GM19023 (cell line): ENCODE results near the gene TACR1.
A peak's percentile ranks its signal among the peaks of the same experiment; 100 is the strongest.
"Not testable (repeated sequence)": the region's sequence is repeated elsewhere in the genome, so short reads cannot be mapped to it uniquely, and the experiment has no call there.

Experiments
- ATAC-seq: cut with Tn5 transposase; IDR thresholded peaks from one replicate; pipeline ENCODE4 v1.9.1; 2021; ENCODE audit warnings: mild to moderate bottlenecking, moderate library complexity; ENCODE audit not compliant: unreplicated experiment

Gene TACR1

DNA sequence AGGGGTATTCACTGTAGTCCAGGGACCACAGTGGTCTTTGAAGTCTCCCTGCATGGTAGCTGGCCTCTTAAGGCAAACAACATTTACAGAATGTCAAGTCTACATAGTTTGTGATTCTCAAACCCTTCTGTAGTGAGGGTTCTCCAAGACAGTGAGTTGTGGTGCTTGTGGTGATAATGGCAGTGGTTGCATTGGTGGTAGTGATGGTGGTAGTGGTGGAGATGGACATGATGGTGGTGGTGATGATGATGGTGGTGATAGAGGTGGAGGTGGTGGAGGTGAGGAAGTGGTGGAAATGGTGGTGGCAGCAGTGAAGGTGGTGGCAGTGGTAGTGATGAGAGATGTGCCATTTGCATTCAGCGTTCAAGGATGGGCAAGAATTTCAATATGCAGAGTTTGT, 104.9 kb downstream of the TACR1 start:
- ATAC-seq, result no peak

DNA sequence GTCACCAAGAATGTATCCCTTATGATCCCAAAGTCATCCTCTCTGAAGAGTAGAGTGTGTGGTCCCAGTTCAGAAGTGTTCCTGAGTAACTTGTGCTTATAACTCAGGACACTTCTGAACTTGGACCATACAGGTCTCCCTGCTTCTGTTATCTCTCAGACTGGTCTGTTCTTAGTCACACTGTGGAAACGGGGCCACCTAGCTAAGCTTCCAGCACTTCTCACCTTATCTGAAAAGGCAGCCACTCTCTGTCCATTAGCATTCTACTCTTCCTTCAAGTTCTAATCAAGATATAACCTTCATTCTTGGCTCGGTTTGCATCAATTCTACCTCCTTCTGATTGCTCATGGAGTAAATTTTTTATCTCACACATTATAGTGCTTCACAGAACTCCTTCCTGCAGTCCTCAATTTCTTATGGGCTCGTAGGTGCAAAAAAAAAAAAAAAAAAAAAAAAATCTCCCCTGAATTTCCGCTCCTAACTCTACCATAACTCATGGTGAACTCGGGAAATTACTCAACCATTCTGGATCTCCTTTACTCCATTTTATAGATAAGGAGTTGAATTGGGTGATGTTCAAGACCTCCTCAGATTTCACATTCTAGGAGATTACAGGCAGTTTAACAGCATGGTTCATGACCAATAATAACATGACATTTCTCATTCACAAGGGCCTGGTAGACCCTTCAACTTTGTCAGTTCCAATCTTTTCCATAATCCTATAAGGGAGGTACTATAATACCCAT, 108.4 kb downstream of the TACR1 start:
- no peak for ATAC-seq

DNA sequence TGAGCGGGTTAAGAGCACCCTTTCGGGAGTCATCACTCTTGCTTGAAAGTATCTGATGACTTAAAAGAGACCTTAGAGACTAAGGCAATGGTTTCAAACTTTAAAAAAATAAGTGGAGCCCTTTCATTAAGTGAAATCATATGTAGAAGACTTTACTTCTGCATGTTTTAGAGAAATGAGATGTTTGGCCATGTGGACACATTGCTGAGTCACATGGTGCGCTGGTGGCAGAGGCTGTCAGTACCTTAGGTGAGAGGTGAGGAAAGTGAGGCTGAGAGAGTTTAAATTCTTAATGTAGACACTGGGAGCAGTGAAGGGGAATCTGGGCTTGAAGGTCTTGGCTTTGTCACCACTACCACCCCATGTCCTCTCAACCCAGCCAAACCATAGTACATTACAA, 109.8 kb downstream of the TACR1 start:
- ATAC-seq, result no peak

DNA sequence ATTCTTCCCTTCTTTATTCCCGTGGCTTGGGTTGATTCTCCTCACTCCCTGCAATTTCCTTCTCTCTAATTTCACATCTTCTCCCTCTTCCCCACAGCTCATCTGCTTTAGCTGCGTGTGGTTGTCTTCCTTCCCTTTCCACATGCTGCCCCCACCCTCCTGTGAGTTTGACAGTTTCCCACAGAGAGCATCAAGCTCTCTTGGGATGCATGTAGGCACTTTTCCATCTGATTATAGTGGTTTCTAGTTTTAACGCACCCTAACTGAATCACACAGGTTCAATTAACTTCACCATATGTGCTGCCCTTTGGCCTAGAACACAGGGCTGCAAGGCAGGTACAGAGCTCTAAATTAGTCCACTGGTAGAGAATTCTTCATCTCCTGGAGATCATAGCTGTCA, 110.5 kb downstream of the TACR1 start:
- ATAC-seq, result no peak

DNA sequence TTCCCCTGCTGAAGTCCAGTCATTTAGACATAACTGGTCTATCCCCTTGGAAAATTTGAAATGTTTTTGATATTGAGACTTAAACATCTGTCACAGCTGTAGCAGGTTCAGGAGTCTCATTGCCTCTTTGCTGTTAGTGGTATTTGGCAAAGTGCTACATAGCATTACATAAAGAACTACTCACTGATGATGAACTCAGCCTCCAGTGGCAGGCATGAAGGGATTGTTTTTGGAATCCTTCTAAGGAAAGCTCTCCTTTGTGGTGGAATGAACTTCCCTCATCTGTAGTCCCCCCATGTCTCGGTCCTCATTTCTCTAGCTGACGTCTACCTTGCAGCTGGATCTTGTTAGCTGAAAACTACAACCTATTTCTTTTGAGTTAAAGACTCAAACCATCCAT, 111.6 kb downstream of the TACR1 start:
- no peak for ATAC-seq

DNA sequence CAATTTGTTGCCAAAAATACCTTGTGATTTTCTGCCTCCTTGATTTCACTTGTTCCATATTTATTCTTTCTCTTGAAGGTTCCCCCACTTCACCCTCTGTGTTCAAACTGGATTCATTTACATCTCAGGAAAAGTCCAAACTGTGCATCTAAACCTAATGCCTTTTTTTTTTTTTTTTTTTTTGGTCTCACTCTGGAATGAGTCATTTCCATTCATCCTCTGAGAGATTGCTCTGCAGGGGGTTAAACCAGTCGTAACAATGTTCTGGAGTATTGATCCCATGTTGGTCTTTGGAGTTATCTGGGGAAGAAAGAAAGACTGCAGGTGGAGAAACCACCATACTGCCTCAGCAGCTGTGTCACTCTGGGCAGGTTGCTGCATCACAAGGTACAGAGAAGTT, 119.7 kb downstream of the TACR1 start:
- no peak for ATAC-seq

DNA sequence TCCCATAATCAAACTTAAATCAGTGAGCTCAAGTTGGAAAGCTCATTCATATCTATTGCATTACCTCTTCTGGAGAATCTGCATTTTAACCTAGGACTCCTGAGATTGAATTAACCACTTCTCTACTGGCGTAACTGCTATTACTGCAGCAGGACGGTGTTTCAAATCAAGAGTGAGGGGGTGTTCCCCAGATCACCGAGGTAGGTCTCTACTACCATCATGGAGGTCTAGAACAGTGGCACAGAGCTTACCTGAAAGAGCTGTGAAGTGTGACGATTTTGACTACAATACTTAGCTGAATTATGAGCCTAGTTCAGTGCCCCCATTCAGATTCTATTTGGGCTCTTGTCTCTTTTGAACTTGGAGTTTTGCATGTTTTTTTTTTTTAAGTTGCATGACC, 121.4 kb downstream of the TACR1 start:
- ATAC-seq, result no peak

DNA sequence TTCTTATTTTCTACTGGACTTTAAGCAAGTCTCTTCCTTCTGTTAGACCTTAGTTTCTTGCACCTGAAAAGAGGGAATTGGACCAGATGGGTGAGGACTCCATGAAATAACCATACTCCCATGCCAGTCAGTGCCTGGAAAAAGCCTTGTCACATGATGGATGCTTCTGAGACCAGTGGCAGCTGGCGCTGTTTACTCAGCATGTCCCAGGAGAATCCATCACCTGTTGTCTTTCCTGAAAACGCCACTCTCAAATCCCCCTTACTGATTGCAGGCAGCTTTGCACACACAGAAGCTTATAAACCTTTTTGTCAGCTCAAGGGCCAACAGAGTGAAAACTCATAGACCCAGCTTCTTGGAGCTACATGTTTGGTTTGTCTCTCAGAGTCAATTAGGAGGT, 123.2 kb downstream of the TACR1 start:
- no peak for ATAC-seq

DNA sequence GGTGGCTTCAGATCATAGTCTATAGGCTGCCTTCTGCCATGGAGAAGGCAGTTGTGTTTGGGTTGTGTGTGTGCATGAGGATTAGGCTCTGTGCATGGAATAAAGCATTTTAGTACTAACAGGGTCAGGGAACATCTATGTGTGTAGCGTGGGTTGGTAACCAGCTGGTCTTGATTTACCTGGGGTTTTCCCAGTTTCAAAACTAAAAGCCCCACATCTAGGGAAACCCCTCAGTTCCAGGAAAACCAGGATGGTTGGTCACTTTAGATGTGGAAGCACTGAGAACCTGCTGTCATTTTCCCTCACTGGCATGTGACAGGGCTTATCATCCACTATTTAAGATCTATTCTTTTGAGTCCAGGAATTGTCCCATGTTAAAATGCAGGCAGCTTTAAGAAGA, 124.6 kb downstream of the TACR1 start:
- ATAC-seq, result no peak

DNA sequence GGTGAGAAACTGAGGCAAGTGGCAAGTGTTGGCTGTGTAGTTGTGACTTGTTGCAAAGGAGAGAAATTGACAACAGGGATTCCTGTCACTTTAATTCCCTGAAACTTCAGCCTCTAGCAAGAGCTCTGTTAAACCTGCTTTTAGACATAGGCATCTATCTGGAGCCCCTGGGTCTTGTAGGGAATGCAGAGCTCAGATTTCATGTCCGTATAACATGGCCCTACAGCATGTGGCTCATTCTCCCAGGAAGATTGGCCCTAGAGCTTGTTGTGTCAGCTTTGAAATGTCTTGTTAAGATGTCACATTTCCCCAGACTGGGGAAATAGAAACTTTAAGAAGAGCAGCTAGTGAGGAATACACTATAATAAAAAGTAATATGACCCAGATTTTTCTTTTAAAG, 125.1 kb downstream of the TACR1 start:
- no peak for ATAC-seq

DNA sequence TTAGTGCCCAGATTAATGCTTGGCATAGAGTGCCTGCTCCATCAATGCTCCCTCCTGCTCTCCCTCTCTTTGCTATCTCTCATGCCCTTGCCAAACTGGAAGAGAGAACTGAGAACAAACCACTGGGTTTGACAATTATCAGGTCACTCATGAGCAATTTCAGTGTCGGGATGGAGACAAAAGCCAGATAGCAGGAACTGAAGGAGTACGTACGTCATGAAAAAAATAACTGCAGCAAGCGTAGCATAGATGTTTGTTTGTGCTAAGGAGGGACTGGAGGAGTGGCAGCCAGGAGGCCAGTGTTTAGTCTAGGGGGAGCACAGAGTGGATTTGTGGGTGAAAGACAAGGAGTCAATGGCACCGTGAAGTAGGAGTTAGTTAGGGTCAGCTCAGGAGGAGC, 127.6 kb downstream of the TACR1 start:
- ATAC-seq, result no peak

DNA sequence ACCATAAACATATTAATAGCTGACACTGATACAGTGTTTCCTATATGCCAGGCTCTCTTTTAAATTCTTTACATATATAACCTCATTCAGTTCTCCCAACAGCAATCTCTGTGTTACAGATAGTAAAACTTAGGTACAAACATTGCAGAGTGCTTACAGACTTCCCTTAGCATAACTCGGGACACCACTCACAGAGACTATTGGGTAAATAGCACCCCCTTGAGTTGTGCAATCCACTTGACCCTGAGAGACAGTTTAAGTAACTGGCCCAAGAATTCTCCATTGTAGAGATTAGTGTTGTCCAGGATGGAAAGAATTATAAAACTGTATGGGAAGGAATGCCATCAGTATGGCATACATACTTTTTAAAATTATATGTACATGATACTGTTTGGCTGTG, 130.8 kb downstream of the TACR1 start:
- no peak for ATAC-seq

DNA sequence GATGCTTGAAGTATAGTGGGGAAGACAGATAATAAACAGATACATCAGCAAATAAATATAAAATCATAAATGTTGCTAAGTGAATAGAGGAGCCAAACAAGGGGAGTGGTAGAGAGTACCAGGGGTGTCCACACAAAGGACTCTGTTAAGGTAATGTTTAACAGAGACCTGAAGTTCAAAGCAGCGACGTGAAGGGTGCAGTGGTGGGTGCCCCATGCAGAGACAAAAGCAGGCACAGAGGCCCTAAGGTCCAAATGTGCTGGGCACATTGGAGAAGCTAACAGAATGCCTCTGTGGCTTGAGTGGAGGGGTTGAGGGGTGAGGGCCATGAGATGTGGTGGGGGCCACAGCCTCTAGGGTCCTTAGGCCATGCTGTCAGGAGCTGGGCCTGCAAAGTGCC, 131.8 kb downstream of the TACR1 start:
- no peak for ATAC-seq

DNA sequence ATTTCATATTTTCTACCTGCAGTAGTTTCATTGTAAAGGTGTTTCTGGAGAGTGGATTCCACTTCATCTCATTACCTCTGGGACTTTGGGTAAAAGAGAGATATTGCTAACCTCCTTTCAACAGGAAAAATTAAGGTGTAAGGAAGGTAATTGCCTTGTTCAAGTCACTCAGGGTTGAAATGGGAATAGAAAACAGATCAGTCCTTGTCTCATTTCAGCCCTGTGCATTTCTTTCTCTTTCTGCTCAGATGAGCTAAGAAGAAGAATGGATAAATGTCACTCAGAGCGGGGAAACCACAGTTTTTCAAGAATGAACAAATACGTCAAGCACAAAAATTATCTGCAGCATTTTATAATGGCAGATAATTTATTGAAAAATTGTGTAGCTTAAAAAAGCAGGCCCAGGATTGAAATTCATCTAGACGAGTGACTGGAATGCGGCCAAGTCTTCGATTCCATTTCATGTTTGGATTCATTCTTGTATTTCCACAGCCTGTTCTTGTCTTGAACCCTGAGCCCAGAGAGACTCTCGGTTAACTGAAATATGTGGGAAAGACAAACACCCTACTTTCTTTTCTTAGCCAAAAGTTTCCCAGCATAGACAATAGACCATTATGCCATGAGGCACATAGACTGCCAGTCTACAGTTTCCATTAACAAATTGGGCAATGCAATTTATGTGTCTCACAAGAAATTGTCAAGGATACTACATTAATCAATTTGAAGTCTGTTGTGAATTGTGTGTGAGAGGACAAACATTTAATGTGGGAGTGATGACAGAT, 133.0 kb downstream of the TACR1 start:
- no peak for ATAC-seq

DNA sequence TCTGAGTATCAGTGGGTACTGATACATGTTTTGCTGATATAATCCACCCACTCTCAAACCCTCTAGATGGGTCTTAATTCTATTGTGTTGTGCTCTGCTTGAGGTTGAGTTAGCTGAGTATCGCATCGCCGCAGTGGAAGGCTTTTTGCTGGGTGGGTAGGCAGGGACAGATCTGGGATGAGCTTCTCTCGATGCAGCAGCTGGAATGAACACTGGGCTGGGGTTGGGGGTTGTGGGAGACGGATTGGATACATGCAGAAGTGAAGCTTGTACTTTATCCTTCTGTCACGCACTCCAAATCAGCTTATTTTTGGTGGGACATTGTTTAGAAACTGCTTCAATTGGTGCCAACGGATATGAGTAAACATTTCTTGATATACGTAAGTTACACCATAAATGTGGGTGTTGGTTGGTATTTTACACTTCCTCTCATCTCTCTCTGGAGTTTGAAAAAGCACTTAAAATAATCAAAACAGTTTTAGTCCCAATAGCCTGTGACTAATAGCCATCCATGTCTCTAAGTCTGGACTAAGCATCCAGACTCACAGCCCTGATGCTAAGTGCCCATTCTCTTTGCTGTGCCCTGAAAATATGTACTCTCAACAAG, 133.8 kb downstream of the TACR1 start:
- ATAC-seq, result no peak

DNA sequence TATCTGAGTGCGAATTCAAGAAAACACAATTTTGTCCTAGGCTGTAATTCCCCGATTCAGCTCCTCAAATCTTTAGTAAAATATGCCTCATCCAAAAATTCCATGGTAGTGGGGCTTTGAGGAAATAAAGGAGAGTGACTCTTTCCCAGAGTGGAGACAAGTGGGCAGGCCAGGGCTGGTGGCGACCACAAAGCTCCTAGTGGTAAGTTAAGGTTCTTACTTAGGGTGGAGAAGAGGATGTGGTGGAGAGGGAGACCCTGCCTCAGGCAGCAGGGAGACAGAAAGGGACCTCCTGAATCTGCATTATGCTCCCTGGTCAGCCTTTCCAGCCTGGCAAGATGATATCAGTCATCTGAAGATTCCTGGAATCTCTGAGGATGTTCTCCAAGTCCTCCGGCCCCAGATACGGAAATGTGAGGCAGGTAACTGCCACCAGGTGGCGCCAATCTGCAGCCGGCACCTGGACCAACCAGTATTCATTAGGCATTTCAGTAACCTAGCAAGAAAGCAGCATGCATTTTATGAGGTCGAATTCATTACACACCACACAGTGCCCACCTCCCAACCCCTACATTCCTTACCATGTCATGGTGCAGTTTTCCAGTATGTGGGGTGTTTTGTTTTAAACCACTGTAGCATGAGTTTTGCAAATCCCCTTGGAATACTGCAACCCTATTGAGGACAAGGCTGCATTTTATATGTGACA, 134.5 kb downstream of the TACR1 start:
- peak; percentile 87 for ATAC-seq

DNA sequence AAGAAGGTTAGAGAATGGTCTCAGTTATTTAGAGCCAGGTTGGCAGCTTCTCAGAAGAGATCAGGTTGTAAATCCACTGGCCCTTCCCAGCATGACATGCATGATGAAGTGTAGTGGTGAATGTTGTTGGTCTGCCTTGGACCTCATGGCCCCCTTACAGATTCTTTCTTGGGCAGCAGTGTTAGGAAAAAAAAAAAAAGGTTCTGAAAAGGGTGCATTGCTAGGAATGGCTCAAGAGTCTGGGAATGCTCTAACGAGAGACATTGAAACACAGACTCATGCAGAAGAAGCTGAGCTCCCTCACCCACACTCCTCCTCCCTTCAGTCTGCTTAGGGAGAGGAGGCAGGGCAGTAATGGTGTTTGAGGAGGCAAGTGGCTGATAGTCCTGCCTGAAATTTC, 135.4 kb downstream of the TACR1 start:
- no peak for ATAC-seq

DNA sequence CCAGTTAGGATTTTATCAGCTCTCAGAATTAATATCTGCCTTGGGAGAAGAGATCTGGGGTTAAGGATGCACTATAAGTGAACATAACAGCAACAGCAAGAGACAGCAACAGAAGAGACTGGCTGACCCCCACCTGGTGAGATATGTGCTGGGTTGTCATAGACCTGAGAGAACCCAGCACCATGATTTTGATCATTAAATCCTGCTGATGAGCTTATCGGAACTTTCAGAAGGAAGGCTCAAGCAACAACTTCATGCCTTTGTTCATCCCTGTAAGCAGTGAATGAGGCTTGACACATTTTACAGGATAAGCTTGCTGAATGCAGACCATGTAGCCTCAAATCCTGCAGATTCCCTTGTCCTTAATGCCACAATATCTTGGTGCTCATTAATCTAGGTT, 140.9 kb downstream of the TACR1 start:
- ATAC-seq, result no peak

DNA sequence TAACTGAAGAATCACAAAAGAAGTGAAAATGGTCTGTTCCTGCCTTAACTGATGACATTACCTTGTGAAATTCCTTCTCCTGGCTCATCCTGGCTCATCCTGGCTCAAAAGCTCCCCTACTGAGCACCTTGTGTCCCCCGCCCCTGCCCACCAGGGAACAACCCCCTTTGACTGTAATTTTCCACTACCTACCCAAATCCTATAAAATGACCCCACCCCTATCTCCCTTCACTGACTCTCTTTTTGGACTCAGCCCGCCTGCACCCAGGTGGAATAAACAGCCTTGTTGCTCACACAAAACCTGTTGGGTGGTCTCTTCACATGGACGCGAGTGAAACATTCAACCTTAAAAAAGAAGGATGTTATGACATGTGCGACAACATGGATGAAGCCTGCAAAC, 142.2 kb downstream of the TACR1 start:
- not testable (repeated sequence) for ATAC-seq

DNA sequence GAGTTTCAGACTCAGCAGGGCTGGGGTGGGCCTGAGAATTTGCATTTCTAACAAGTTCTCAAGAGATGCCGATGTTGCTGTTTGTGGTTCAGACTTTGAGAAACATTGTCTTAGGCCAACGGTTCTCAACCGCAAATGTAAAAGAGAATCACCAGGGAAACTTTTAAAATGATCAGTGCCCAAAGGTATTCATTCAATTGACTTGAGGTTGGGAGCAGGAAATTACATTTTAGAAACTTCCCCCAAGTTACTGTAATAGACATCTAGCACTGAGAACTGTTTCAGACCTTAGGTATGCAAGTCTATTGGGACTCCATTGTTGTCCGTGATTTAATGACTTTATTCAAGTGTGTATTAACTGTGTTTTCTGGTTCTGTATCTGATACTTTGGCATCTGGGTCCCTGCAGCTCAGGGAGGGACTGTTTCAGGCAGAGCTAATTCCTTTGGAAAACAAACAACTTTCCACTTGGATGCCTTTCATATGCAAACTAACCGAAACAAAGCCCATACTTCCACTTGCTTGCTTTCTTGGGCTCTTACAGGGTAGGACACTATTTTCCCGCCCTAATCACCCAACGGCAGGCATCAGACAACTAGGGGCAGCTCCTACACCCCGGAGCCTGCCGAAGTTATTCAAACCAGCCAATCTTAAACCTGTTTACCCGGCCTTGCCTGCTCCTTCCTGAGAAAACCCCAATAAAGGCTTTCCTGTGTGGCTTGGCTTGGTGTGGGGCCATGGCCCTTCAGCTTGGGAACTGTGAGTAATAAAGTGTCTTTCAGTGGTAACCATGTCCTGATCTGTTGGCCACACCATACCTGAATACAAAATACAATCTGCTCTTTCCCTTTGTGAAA, 143.3 kb downstream of the TACR1 start:
- ATAC-seq, result peak; percentile 70
